HG02763 (cell line): Measurements from ENCODE around the gene SAMD11.

Source experiments
- ATAC-seq: cut with Tn5 transposase; IDR thresholded peaks from one replicate; pipeline ENCODE4 v1.9.1; 2021; ENCODE audit warnings: mild to moderate bottlenecking, moderate library complexity; ENCODE audit not compliant: unreplicated experiment

SAMD11 gene

DNA sequence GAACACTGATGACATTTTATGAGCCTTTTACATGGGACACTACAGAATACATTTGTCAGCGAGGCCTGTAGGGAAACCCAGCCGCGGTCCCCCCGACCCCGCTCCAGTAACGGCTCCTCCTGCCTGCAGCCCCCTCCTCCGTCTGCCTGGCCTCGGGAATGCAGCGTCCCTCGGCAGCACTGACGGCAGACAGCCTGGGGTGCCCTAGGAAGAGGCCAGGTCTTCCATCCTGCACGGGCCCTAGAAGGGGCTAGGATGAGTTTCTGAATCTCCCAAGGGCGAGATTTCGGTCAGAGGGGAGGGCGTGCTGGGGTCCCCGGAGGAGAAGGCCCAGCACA, 8.4 kb downstream of the SAMD11 start:
- ATAC-seq: no peak

DNA sequence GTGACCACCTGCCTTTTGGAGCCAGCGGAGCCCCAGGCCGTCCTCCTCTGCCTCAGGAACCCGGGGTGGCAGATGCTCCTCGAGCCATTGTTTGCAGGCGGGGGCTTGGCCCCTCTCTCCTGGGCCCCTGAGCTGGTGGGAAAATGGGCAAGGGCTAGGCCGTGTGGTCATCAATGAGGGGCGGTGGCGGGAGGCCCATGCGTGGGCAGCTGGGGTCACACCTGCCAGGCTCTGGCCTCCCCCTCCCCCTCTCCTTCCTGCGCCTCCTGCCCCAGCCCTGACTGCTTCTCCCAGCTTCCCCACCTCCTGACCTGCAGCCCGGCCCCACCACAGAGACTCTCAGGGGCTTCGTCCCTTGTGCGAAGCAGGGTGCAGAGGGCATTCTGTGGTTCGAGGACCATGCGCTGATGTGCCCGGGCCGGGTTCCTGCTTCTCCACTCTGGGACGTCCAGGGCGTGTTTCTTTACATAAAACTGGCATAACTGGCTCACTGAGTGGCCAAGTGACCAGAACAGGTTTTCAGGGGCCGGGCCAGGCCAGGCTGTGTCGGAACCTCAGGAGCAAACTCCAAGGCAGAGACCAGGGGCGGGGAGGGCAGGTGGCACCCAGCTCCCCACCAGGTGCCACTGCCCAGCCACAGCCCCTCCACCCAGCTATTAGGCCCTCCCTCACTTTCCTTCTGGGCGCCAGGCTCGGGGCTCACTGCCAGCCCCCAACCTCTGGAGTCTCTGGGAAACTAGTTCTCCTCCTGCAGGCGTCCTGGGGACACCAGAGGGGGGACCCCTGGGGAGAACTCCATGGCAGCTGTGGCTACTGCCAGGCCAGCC, 9.3 kb downstream of the SAMD11 start:
- ATAC-seq: no peak

DNA sequence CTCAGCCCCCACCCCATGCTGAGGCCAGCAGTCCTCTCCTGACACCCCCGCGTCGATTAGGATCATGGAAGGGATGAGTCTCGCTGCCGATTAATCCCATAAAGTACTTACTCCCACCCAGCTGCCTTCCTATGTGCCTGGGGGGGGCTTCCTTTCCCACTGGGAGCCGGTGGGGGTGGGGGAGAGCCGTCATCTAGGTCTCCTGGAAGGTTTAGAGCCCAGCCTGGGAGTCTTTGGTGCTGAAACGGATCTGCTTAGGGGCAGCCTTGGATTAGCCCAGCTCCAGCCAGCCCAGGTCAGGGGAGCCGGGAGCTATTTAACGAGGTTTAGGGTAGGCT, 9.8 kb downstream of the SAMD11 start:
- ATAC-seq: no peak

DNA sequence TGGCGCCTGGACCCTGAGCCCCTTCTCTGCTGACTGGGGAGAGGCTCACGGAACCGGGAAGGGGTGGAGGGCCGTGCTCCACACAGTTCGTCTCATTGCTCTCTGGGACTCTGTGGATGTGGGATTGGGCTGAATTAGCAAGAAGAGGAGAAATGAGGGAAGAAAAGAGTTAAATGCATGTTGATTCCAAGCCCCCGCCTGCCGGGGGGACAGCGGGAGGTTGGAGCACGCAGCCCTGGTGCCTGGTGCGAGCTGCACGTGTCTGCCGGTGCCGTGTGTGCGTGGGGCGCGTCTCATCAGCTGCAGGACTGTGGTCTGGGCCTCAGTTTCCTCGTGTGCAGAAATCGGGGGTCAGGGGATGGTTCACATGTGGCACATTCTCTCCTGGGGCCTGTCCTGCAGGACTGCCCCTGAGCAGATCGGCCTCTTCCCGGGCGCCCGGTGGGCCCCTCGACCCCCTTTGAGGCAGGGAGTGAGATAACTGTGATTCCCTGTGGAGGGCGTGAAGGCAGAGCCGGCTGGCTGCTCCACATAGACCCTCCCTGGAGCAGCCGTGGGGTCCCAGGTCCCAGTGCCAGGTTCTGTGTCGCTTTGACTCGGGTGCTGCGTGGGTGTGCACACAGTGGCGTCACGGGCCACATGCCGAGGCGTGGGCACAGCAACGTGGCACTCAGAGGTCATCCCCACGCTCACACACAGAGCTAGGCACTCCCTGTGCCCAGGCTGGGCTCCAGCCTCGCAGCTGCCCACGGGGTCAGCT, 11.4 kb downstream of the SAMD11 start:
- ATAC-seq: no peak

DNA sequence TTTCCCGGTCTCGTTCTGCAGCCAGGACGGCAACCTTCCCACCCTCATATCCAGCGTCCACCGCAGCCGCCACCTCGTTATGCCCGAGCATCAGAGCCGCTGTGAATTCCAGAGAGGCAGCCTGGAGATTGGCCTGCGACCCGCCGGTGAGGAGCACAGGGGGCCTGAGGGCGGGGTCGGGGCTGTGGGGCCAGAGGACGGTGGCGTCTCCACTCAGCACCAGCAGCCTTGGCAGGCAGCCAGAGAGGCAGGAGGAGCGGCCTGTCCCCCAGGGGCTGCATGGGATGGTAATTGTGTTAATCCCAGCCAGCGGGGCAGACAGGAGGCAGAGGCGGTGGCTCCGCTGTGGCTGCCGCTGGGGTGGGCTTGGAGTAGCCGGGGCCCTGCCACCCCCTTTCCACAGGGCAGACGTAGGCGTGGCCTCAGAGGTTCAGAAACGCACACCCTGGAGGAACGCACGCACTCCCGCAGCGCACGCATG, 12.1 kb downstream of the SAMD11 start:
- no peak for ATAC-seq

DNA sequence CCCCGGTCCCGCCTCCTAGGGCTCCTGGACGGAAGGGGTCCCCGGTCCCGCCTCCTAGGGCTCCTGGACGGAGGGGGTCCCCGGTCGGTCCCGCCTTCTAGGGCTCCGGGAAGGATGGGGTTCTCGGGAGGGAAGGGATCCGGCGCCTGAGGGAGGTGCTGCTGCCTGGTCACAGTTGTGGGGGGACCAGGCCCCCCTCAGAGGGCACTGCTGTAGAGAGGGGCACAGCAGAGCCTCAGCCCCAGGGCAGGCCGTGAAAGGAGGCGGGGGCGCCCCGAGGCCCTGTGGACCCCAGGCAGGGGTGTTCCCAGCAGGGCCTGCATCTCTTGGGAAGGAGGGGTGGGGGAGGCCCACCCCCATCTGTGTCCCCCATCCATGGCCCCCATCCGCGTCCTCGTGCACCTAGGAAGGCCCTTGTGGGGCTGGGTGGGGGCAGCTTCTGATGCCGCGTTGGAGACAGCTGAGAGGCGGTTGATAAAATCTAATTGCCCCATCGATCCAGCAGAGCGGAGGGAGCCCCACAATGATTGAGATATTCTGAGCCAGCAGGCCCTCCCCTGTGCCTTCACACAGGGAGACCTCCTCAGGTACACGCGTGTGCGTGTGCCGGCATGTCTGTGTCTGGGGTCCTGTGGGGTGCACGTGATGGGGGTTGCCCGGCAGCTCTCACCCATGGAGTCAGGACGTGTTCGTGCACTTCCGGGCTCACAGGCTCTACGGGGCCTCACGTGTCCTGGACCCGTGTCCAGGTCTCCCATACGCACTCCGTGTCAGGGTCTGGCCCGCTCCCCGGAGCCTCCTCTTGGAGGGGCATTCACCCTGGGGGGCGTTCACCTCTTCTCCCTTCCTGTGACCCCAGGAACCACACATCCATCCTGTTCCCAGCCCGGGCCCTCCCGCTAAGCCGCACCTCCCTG, 12.9 kb downstream of the SAMD11 start:
- no peak for ATAC-seq

DNA sequence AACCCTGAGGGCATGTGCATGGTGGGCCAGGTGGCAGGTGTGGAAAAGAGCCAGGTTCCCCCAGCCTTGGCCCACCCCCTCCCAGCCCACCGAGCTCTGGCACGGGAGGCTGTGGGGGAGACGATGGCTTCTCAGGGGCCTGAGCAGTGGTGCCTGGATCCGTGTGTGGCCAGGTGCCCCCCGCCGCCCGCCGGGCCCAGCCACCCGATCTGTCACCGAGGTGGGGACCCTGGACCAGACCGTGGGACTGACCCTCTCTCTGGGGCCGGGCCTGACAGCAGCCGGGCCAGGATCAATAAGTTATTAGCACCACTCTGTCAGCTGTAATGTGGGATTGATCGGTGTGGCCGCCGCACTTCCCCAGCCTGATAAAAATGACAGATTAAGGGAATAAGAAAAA, 13.8 kb downstream of the SAMD11 start:
- no peak for ATAC-seq

DNA sequence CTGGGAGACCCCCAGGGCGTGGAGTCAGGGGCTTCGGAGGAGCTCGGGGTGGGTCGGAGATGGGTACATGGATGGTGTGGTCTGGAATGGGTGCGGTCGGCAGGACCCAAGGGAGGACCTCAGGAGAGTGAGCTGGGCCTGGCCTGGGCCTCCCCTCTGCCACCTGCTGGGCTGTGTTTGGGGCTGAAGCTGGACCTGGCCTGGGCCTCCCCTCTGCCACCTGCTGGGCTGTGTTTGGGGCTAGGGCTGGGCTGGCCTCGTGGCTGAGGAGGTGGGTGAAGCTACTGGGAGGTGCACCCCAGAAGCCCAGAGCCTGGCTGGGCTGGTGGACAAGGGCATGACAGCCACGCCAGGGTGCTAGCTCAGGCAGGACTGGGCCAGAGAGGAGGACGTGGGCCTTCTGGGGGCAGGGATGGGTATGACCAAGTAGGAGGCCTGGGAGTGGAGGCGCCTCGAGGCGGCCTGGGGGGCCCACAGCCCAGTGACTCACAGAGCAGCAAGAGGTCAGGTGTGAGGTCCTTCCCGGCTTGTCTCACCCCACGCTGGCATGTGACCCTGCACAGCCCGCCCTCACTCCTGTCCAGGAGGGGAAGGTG, 14.5 kb downstream of the SAMD11 start:
- no peak for ATAC-seq

DNA sequence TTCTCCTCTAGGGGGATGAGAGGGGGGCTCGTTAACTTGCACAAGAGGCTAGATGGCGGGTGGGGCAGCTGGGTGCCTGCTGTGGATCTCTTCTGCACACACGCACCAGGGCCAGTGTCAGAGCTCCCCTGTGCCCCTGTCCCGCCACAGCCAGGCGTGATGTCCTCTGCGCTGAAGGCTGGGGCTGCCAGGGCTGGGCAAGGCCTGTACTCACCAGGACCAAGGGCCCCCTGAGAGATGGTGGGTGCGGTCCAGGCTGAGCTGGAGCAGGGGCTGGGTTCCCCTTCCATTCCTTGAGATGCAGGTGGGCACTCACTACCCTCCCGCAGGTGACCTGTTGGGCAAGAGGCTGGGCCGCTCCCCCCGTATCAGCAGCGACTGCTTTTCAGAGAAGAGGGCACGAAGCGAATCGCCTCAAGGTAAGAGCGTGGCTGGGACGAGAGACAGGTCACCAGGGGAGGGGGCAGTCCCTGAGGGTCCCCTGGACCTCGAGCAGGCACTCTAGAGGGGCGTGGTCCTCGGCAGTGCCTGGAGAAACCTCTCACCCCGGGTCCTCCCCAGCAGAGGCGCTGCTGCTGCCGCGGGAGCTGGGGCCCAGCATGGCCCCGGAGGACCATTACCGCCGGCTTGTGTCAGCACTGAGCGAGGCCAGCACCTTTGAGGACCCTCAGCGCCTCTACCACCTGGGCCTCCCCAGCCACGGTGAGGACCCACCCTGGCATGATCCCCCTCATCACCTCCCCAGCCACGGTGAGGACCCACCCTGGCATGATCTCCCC, 15.2 kb downstream of the SAMD11 start:
- no peak for ATAC-seq

DNA sequence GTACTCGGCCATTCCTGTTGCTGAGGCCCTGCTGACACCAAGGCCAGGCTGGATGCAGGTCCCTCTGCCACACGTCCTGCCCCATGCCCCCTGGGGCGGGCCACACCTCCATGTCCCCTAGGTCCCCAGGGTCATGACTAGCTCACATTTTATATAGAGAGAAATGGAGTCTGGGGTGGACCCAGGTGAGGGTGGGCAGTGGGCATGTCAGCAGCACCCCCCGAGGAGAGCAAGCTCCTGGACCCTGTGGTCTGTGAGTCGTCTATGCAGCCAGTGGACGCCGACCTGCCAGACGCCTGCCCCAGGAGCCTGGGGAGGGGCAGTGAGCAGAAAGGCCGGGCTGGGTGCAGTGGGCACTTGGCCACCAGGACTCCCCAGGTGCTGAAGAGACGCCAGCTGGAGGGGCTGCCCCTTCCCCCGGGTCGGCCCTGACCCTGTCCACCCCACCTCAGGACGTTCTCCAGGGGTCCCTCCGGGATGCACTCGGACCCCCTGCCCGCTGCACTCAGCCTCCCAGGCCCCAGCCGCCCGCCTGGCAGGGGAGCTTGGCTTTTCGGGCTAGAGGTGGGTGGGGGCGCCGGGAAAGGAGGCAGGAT, 15.9 kb downstream of the SAMD11 start:
- no peak for ATAC-seq

DNA sequence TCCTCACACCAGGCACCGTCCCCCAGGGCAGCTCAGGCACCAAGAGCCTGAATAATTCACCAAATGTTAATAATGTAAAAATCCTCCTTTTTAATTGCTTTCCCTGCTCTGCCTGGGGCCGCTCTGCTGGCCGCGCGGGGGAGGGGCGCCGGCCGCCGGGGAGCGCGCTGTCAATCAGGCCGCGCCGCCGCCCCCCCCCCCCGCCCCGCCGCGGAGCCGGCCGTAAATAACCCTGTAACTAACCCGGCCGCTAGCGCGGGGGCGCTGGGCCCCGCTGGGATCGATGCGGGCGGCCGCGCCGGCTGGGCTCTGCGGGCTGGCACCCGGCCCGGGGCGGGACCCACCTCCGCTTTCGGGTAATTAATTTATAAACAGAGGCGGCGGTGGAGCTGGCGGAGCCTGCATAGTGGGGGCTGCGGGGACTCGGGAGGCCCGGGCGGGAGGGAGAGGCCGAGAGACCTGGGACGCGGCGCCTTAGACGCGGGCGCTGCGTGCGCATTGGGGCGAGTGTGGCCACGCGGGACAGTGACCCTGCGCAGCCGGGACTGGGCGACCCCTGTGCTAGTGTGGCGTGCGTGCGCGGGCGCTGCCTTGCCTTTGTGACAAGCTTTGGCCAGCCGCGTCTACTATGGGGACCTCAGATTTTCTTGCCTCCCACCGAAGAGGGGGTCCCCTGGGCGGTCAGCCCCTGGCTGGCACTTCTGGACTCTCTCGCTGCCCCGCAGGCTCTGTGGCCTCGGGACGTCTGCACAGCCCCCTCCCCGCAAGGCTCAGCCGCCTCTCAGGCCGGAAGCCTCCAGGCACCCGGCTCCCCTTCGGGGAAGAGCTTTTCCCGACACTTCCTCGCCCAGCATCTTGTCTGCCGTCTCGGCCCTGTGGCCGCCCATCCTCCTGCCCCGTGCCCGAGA, 16.6 kb downstream of the SAMD11 start:
- no peak for ATAC-seq

DNA sequence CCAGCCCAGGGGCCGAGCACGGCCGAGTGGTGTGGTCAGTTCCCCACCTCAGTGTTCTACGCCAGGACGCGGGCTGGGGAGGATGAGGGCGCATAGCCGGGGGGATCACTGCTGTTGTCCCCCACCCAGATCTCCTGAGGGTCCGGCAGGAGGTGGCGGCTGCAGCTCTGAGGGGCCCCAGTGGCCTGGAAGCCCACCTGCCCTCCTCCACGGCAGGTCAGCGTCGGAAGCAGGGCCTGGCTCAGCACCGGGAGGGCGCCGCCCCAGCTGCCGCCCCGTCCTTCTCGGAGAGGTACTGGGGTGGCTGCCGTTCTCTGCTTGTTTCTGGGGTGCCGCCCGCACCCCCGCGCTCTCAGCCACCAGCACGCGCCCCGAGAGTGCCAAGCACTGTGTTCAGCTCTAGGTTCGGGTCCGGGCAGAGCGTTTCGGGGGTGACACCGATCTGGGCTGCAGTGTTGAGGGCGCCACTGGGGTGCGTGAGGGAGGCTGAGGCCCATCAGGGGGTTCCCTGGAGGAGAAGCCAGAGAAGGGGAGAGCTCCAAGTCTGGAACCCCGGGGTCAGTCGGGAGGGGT, 17.4 kb downstream of the SAMD11 start:
- no peak for ATAC-seq

DNA sequence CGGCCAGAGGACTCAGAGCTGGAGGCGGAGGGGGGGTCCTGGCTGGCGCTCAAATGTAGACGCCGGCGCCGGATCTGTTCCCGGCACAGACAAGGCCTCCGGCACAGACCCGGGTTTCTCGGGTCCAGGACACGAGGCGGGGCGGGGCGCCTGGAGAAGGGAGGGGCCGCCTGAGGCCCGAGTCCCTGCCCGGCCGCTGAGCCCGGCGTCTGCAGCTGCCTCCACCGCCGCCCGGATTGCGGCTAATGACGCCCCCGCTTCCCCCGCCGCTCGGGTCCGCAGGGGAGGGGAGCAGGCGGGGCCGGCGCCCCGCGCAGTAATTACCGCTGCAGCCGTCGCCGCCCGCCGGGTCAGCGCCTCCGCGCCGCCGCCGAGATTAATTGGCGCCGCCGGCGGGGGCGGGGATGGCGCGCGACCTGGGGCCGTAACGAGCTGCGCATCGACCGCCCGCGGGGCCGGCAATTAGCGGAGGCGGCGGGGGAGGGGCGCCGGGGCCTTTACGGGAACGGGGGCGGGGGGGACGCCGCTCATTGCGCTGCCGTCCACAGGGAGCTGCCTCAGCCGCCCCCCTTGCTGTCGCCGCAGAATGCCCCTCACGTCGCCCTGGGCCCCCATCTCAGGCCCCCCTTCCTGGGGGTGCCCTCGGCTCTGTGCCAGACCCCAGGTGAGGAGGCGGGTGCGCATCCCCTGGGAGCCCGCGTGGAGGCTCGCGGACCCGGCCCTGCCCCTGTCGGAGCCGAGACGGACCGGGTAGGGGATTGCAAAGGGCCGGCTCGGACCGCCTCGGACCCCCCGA, 18.1 kb downstream of the SAMD11 start:
- ATAC-seq: no peak

DNA sequence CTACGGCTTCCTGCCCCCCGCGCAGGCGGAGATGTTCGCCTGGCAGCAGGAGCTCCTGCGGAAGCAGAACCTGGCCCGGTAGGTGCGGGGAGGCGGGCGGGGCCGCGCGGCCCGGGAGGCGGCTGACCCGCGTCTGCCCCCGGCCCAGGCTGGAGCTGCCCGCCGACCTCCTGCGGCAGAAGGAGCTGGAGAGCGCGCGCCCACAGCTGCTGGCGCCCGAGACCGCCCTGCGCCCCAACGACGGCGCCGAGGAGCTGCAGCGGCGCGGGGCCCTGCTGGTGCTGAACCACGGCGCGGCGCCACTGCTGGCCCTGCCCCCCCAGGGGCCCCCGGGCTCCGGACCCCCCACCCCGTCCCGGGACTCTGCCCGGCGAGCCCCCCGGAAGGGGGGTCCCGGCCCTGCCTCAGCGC, 18.7 kb downstream of the SAMD11 start:
- ATAC-seq: no peak

DNA sequence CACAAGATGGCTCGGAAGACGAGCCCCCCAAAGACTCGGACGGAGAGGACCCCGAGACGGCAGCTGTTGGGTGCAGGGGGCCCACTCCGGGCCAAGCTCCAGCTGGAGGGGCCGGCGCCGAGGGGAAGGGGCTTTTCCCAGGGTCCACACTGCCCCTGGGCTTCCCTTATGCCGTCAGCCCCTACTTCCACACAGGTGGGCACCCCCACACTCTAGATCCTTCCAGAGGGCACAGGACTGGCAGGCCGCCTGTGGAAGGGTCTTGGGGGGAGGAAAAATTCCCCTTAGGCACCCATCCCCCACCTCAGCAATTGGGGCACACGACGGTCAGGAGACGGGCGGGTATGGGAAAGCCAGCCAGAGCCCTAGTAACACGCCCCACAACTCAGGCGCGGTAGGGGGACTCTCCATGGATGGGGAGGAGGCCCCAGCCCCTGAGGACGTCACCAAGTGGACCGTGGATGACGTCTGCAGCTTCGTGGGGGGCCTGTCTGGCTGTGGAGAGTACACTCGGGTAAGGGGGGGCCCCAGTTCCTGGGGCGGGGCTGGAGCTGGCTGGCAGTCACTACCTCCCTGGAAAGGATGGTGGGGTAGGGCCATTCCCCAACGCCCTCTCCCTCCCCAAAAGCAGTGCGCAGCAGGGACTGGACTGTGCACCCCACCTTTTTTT, 19.3 kb downstream of the SAMD11 start:
- ATAC-seq: no peak

DNA sequence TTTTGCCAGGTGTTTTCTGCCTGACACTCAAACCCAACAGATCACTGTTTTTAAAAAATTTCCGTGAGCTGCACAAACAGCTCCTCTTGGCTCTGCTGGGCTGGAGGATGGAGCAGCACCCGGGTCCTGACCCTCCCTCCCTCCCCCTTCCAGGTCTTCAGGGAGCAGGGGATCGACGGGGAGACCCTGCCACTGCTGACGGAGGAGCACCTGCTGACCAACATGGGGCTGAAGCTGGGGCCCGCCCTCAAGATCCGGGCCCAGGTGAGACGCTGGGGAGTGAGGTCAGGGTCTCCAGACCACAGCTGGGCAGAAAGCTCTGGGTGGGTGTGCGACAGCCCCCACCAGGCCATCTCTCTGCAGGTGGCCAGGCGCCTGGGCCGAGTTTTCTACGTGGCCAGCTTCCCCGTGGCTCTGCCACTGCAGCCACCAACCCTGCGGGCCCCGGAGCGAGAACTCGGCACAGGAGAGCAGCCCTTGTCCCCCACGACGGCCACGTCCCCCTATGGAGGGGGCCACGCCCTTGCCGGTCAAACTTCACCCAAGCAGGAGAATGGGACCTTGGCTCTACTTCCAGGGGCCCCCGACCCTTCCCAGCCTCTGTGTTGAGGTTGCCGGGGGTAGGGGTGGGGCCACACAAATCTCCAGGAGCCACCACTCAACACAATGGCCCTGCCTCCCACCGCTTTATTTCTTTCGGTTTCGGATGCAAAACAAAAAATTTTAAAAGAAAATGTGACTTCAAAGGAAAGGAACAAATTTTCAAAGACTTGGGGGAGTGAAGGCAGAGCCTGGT, 20.0 kb downstream of the SAMD11 start:
- no peak for ATAC-seq
